Stimulated activated CD4-positive, alpha-beta T cell treated with anti-CD3 and anti-CD28 coated beads, TNF-alpha, amount 100 ng/mL, for 1 hour (primary cell): ENCODE measurements around the gene CDC5L.
A peak's percentile ranks its signal among the peaks of the same experiment; 100 is the strongest.
"Not testable (repeated sequence)": the region's sequence is repeated elsewhere in the genome, so short reads cannot be mapped to it uniquely, and the experiment has no call there.

ENCODE experiments used
- DNase-seq, 3 donors: peaks; one replicate each; pipeline ENCODE4 v3.0.0-alpha.2; 2020; ENCODE audit warnings: low read depth in 3 of 3, low spot score in 1 of 3

CDC5L gene

DNA sequence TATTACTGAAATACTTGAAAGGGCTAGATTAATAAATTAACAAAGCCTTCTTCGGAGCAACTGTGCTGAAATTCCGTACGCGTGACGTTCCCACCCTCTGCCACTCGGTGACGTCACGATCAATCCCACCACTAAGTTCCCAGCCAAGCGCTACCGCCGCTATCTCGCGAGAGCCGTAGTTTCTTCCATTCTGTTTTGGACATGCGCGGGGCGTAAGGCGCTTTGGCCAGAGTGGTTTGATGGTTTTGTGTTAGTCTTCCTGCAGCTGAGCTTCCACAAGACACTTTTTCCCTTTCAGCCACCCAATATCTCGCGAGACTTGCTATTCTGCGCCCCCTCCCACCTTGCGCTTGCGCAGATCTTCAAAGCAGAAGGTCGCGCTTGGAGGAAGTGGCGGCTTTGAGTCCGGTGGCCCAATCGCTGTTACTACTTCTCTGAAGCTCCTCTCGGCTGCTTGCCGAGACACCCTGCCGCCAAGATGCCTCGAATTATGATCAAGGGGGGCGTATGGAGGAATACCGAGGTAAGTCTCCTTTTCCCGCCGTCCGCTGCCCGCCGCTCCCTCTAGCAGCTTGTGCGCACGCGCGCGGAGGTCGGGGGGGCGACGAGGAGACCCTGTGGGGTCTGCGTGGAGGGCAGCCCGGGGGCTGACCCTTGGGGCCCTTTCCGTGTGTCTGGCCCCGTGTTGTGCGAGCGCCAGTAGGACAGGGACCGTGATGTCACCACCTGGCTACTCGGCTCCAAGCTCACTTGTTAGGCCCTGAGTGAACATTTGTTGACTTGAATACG lies at the start of gene CDC5L:
CDC5L (plus strand) TSS at position 361 of the 789 bp plus-strand sequence; CDS start at position 479, 118 bp downstream.
- DNase-seq: peak; percentile 69 to 85 (median 80)

DNA sequence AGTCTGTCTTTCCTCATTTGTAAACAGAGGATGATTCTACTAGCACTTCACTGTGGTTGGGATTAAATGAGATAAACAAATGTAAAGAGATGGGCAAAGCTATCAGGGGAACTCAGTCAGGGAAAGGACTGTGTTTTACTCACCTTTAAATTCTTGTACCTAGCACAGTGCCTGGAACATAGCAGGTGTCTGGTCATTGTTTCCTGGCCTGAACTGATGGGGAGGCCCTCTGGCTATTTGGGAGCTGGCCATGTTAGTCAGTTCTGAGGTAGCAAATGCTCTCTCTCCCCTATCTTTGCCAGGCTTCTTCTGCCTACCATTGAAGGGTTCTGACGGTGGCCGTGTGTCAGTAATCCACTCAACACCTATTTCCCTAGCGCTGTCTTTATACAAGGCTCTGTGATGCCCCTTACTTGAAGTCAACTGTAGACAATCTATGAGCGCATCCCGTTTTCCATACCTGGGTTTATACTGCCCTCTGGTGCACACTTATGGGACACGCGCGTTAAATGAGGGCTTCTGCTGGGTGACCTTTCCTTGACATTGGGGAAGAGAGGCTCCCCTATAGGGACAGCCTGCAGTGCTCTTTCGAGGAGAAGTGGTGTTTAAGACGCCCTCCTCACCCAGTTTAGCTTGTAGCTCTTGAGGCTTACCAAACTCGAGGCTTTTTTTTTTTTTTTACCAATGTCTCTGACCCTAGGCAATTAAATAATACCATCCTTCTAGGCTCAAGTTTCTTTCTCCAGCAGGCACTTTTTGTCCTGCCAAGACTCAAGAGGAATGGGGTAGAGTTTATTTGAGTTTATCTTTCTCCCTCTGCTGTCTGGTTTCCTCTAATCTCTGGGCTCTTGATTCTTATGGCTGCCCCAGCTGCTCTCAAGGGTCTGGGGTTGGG lies 49.0 kb upstream of the CDC5L start:
- peak; percentile 15 to 48 (median 47) for DNase-seq

DNA sequence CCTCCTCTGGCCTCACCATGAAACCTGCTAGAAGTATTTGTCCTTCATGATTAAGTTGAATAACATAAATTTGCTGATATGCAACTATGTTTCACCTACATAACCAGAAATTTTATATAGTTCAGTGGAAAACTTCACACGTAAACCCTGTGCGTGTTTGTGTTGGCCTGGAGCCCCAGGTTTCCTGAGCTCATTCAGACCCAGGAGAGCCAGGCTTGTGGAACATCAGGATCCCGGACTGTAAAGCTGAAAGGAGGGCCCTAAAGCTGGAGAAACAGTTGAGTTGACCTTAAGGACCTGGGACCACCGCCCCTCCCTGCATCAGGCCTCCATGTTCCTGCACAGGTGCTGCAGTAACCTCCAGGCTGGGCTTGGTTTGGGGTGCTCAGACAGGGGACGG lies 48.2 kb upstream of the CDC5L start:
- DNase-seq: no peak

DNA sequence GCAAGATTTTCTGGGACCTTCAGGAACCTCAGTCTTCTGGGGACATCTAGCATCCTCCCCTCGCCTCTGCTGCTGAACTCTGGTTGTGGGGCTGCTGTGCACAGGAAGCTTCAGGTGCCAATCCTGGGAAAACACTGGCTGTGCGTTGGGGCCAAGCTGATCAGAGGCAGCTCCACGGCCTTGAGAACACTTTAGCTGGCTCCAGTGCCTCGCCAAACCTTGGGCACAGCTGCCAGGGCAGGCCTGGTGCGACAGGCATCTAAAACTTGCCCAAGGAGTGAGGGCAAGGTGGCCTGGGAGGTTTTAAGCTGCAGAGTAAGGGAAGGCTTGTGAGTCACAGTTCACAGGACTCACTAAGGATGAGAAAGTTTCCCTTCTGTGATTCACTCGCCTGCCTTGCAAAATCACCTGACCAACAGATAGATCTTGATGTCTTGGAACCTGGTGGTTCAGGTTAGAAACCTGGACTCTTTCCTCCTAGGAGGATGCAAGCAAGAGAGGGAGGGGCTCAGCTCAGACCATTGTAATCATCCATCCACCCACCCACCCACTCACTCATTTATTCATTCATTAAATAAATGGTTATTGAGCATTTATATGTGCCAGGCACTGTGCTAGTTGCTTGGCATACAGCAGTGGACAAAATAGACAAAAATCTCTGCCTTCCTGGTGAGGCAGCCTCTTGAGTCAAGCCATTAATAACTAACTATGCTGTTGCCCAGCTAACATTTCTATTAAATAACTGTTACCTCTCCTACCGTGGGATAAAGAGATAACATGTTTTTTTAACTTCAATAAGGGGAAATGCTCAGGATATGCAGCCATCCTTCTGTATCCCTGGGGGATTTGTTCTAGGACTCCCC lies 47.5 kb upstream of the CDC5L start:
- DNase-seq: no peak

DNA sequence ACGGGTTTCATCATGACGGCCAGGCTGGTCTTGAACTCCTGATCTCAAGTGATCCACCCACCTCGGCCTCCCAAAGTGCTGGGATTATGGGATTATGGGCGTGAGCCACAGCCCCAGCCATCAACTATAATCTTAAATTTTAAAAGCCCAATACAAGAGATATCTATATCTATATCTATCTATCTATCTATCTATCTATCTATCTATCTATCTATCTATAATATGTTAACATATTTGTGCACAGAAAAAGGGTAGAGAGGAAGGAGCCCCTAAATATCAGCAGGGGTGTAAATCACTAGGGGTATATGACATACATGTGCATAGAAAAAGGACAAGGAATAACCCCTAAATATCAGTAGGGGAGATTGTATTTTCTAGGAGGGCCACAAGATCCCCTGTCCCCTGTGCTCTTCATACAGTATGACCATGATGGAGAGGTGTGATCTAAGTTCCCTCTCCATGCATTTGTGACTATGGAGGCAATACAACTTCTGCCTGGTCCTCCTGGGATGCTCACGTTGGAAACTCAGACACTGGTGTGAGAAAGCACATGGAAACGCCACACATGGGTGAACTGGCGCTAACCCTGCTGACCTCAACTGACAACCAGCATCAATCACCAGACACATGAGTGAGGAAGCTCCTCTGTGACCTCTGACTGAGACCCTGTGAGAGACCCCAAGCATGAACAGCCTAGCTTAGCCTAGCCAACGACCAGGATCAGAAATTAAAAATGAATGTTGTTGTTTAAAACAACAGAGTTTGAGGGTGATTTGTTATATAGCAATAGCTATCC lies 46.2 kb upstream of the CDC5L start:
- DNase-seq: no peak

DNA sequence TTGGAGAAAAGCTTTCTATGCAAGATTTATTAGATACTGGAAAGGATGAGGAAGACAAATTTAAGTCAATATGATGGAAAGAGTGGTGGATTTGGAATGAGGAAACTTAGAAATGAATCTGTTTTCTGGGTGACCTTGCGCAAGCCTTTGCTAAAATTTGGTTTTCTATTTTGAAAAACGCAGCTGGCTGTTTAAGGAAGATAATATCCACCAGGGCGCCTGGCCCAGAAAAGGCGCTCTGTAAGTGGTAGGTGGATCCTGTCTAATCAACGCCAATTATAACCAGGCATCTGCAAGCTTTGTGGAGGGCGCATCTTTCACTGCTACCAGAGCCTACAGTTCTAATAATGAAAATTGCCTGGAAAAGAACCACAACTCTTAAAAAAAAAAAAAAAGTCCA lies 45.5 kb upstream of the CDC5L start:
- no peak for DNase-seq

DNA sequence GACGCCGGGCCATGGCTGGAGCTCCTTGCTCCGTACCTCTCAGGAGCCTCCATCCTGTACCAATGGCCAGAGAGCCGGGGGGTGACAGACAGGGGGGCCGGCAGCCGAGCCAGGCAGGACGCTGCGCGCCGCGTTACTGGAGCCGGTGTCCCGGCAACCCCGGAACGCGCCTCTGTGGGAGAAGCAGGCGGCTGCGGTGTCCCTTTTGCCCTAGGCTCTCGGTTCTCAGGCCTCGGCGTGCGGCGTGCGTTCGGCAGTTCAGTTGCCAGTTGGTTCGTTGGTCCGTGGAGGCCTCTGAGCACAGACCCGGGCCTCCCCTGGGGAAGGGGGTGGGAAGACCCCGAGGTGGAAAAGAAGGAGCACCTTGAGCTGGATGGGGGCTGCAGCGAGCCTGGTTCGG lies 45.0 kb upstream of the CDC5L start, which contains the start of gene SPATS1:
SPATS1 (plus strand) TSS at position 162 of the 400 bp plus-strand sequence. CDS start 446 bp downstream, outside the sequence.
- no peak for DNase-seq

DNA sequence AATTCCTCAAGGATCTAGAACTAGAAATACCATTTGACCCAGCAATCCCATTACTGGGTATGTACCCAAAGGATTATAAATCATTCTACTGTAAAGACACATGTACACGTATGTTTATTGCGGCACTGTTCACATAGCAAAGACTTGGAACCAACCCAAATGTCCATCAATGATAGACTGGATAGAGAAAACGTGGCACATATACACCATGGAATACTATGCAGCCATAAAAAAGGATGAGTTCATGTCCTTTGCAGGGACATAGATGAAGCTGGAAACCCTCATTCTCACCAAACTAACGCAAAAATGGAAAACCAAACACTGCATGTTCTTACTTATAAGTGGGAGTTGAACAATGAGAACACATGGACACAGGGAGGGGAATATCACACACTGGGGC lies 40.7 kb upstream of the CDC5L start:
- DNase-seq: not testable (repeated sequence)

DNA sequence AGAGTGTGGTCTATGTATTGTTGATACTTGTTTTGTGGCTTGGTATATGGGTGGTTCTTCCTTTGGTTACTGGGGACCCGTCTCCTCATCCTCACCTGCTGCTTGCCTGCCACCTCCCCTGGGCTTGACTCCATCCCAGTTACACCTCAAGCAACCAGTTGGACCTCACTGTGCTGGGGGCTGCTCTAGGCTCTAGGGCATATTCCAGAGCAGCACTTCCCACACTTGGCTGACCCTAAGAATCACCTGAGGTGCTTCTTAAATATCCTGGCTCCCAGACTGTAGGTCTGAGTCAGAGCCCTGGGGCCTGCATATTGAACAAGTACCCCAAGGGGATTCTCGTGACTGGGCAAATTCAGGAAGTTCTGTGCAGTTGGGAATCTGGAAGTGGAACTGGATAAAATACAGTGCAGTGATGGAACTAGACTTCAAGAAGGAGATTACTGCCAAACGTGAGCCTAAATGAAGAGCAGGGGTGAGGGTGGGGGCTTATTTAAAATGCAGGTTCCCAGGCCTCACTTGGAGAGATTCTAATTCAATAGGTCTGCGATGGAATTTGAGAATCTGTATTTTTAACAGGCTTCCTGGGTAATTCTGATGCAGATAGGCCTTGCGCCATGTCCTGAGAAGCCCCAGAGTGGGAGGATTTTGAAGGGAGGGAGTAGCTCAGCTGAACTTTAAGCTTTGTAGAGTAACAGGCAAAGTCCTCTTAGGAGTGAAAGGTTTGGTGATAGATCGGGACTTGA lies 37.4 kb upstream of the CDC5L start:
- DNase-seq: no peak

DNA sequence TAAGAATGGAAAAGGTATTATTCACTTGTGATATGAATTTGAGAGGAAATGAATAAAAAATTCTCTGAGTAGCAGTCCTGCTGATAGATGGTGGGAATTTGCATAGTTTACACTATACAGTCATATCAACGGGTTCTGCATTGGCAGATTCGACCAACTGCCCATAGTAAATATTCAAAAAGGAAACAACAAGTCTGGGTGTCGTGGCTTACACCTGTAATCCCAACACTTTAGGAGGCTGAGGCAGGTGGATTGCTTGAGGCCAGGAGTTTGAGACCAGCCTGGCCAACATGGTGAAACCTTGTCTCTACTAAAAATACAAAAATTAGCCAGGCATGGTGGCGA lies 36.9 kb upstream of the CDC5L start:
- DNase-seq: not testable (repeated sequence)

DNA sequence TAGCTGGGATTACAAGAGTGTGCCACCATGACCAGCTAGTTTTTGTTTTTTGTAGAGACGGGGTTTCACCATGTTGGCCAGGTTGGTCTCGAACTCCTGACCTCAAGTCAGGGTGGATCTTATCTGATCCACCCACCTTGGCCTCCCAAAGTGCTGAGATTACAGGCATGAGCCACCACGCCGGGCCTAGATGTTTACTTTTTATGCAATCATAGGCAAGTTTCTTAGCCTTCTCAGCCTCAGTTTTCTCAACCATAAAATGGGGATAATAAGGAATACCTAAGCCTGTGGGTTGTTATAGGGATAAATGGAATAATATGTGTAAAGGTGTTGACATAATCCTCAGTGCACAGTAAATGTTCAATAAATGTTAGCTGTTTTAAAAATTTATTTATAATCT lies 35.2 kb upstream of the CDC5L start:
- DNase-seq: no peak

DNA sequence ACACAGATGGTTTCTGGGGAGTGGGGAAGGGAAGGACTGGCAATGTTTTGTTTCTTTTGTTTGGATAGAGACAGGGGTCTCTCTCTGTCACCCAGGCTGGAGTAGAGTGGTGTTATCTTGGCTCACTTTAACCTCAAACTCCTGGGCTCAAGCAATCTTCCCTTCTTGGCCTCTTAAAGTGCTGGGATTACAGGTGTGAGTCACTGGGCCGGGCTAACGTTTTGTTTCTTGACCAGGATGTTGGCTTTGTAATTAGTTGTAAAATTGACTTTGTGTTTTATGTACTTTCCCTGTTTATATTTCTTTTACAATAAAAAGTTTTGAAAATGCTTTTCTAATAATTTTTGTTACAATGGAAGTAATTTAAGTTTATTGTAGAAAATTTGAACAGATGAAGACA lies 34.2 kb upstream of the CDC5L start:
- DNase-seq: no peak

DNA sequence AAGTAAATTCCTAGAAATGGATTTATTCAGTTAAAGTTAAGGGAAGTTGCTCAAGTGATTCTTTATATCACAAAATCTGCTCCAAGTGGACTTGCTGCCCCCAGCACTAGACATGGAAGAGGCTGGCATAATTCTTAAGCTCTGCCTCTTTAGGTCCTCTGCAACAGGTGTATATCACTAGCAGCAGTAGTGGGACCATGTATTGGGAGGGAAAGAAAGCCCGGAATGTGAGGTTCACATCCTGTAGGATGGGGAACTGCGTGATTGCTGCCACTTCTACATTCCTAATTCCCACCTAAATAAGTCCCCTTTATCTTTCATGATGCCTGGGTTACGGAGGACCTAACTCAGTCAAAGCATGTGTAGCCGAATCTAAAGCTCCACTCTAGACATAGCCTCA lies 31.9 kb upstream of the CDC5L start:
- no peak for DNase-seq

DNA sequence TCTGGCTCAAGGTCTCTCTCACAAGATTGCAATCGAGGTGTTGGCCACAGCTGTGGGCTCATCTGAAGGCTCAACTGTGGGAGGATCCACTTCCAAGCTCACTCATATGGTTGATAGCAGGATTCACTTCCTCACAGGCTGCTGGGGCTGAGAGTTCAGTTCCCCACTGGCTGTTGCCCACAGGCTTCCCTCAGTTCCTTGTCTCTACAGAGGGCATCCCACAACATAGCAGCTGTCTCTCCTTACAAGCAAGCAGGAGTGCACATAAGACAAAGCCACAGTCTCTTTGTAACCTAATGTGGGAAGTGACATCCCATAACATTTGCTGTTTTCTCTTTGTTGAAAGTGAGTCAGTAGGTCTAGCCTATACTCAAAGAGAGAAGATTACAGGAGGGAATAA lies 31.0 kb upstream of the CDC5L start:
- no peak for DNase-seq

DNA sequence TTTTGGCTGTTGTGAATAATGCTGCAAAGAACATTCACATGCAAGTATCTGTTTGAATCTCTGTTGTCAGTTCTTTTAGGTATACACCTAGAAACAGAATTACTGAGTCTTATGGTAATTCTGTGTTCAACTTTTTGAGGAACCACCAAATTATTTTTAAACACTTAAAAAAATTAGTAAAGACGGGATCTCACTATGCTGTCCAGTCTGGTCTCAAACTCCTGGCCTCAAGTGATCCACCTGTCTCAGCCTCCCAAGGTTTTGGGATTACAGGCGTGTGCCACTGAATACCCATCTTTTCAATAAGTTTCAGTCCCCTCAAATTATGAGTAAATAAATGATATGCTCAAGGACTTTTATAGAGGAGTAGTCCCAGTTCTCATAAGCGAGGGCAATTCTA lies 27.5 kb upstream of the CDC5L start:
- no peak for DNase-seq

DNA sequence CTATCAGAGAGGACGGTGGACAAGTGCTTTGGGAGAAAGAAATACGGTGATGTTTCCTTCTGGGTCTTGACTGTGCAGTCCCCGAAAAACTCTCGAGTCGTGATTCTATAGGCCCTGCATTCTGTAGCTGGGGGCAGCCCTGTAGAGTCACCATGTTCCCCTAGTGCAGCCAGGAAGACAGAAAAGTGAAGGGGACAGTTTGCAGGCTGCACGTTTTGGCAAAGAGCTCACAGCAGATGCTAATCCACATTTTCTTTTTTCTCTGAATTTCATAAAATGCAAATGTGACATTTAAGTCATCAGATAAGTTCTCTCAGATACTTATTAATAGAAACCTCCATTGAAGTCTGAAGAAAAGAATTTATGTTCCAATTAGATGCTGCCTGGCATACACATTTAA lies 25.6 kb upstream of the CDC5L start:
- DNase-seq: no peak

DNA sequence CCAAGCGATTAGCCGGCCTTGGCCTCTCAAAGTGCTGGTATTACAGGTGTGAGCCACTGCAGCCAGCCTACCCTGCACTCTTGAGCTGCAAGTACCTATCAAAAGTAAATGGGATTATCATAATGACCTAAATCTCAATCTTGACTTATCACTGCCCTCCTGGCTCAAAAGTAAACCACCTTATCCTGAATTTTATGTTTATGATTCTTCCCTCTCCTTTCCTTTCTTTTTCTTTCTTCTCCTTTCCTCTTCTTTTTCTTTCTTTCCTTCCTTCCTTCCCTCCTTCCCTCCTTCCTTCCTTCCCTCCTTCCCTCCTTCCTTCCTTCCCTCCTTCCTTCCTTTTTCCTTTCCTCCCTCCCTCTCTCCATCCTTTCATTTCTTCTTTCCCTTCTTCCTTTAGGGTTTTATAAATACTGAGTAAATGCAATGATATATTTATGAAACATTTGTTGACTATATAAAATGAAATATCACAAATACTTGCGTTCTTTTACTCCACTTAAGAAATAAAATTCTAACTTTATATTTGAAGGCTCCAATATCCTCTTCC lies 24.1 kb upstream of the CDC5L start:
- DNase-seq: no peak

DNA sequence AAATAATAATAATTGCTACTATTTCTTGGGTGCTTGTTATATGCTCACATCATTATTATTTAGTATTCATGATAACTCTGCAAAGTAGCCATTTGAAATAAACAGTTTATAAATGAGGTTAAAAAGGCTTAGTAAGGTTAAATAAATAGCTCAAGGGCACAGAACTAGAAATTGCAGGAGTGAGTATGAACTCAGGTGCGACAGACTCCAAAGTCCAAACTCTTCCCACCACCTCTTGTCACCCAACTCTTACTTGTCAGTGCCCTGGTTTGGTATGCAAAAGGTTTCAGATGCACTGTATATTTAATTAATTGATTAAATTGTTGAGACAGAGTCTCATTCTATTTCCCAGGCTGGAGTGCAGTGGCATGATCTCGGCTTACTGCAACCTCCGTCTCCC lies 20.7 kb upstream of the CDC5L start:
- DNase-seq: no peak

DNA sequence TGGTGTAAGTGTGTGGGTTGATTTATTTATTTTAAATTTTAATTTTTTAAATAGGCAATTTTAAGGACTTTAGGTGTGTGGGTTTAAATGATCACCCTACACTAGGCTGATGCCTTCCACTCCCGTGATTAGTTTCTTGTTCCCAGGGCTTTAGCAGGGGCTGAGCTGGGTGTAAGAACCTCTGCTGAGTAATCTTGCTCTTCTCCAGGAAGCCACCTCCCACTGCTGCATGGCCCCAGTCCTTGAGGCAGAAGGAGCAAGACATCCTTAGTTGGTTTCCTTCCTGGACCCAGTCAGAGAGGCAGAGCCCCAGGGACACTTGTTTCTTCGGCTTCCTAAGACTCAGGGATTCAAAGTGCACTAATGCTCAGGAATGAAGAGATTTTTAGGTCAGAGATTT lies 19.8 kb upstream of the CDC5L start:
- DNase-seq: no peak

DNA sequence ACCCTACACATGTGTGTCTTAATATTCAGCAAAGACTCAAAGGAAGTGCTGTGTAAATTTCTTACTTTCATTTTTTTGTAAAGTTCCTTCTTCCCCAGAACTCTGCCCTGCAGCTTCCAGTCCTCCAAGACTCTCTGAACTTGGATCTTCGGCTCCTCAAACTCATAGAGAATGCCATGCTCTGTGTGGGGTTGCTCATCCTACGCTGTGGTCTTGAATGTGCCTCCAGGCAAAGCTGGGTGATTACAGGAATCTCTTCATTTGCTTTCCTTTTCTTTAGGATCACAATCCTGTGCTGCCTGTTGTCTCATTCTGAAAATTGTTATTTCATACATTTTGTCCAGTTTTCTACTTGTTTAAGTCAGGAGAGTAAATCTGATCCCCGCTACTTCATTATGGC lies 14.5 kb upstream of the CDC5L start:
- DNase-seq: no peak
